GM19328 (cell line): ENCODE measurements around the gene CNTN5.

Experiments used
- ATAC-seq: cut with Tn5 transposase; IDR thresholded peaks from one replicate; pipeline ENCODE4 v1.9.1; 2021; ENCODE audit warnings: mild to moderate bottlenecking, moderate library complexity; ENCODE audit not compliant: unreplicated experiment

CNTN5 gene

GRCh38 chr11:99162819-99163218, 142.1 kb downstream of the CNTN5 start:
- no peak for ATAC-seq

DNA sequence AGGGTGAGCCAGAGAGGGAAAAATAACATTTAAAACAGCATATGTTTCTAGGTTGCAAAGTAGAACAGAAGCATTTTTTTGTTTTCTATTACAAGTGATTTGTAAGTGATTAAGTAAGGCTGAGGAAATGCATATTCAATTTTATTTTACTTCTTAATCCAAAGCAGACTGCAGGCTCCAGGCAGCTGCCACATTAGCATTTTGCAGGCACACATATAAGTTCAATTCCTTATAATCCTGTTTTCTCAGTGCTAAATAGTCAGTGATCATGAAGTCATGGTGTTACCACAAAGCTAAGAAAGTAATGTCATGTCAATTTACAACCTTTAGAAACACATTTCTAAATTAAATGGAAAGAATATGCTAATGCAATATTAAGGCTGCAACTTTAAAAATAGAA, 149.8 kb downstream of the CNTN5 start:
- no peak for ATAC-seq

DNA sequence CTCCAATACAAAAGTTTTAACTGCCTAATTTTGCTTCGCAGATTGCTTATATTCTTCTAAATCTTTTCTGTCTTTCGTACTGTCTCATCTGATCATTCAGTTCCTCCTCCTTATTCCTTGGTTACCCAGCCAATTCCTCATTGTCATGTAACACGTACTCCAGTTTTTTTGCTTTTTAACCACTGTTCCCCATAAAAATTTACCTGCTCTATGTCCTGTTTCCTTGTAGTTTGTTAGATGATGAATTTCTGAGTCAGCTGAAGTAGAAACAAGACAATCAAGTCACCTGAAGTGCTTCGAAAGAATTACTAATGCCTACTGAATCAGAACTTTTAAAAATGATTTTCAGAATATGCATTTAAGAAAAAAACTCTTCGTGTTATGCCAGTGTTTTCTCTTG, 150.6 kb downstream of the CNTN5 start:
- no peak for ATAC-seq

DNA sequence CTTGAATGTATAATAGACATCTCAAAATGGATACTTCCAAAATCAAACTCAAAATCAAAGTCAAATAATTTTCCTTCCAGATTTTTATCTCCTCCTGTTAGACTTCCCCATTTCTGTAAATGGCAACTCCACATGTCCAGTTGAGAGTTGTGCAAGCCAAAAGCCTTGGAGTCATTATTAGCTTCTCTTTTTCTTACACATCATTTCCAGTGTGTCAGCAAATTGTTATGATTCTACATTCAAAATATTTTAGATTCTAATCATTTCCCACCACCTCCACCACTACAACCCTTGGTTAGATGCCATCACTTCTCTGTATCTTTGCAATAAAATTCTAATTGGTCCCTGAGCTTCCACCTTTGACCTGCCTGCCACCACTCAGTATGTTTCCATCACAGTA, 155.7 kb downstream of the CNTN5 start:
- no peak for ATAC-seq

DNA sequence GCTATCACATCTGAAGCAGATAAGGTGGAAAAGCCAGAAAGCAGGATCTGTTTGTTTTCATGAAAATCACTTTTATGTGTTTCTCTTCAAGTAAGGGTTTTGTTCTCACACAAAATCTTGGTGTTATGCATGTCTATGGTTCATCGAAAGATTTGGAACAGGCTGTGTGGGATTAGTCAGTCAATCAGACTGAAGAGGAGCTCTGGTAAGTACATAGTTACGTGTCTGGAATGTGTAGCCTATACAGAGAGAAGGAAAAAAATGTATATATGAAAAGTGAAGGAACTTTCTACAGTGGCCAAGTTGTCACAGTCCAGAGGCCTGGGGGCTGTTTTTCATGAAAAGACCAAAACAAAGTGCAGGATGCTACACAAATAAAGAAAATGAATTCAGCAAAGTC, 156.7 kb downstream of the CNTN5 start:
- no peak for ATAC-seq

GRCh38 chr11:99184146-99184545, 163.4 kb downstream of the CNTN5 start:
- ATAC-seq = no peak

DNA sequence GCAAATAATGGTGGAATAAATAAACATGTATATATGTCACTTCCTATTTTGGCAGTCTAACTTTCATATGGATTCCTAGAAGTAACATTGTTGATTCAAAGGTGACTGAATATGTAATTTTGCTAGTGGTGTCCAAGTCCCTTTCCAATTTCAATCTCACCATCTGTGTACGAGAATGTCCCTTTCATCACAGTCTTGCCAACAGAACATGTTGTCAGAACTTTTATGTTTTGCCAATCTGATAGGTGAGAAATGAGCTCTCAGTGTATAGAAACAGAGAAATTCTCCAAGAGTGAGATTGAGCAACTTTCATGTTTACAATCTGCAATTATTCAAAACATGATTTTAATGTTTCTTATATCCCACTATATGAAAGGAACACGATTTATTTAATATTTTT, 167.5 kb downstream of the CNTN5 start:
- no peak for ATAC-seq

DNA sequence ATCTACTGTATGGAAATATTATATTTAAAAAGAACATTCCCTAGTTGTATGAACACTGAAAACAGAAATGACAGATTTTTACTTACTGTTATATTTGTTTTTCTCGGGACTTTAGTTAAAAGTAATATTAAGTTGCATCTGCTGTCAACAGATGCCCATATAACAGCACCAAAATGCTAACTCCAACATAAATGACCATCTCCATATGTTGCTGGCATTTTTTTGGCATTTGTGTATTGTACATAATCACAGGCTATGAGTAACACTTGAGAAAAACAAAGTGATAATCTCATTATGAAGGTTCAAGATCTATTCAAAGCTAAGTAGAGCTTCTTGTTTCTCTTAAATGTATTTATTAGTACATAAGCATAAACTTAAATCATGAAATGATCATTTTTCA, 172.0 kb downstream of the CNTN5 start:
- ATAC-seq = no peak

DNA sequence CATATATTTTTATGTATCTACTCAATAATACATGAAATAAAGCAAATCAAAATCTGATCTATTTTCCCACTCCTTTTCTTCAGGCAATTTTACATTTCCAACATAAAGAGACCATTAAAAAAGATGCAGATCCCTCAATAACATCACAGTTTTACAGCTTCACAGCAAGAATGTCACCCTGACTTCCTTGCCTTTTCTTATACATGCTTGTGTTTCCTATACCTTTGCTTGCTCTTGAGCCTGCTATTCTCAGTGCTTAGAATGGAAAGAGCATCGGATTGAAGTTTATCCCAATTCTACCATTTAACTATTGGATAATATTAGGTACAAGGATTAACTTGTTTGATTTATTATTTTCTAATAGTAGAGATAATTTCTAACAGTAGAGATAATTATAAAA, 176.7 kb downstream of the CNTN5 start:
- no peak for ATAC-seq

- ATAC-seq = no peak
Measured at GRCh38 chr11:99198215-99198614, 177.5 kb downstream of the CNTN5 start.

- no peak for ATAC-seq
Measured at GRCh38 chr11:99199341-99199740, 178.6 kb downstream of the CNTN5 start.

- no peak for ATAC-seq
Measured at GRCh38 chr11:99200720-99201119, 180.0 kb downstream of the CNTN5 start.

GRCh38 chr11:99208813-99209212, 188.1 kb downstream of the CNTN5 start:
- no peak for ATAC-seq

DNA sequence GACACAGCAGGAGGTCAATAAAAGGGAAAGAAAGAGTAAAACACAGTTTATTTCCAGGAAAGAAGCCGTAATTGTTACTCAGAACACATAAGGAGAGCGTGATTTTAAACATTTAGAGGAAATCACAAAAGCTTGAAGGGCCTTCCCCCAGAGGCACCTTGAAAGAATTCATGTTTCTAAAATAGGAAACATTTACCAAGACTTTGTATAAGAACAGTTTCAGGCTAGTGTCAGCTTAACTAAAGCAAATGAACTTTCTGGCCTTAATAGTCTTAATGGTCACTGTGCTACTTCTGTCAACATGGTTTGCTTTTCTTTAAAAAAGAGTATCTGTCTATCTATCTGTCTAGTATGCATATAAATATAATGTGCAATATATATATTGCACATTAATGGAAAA, 208.8 kb downstream of the CNTN5 start:
- no peak for ATAC-seq

DNA sequence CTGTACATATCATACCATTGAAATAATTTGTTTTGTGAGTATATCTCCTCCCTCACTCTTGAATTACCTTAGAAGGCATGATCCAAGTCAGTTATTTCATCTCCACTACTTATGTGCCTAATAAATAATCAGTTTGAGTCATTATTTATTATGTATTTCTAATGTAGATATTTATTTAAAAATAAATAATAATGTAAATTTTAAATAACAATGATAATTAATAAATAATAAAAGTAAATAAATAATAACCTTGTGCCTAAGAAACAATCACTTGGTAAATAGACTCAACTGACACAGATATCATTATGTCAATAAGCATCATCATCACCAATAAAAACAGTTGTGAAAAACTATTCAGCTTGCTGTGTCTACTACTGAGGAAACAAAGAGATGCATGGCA, 213.8 kb downstream of the CNTN5 start:
- no peak for ATAC-seq

GRCh38 chr11:99238401-99238800, 217.7 kb downstream of the CNTN5 start:
- no peak for ATAC-seq

DNA sequence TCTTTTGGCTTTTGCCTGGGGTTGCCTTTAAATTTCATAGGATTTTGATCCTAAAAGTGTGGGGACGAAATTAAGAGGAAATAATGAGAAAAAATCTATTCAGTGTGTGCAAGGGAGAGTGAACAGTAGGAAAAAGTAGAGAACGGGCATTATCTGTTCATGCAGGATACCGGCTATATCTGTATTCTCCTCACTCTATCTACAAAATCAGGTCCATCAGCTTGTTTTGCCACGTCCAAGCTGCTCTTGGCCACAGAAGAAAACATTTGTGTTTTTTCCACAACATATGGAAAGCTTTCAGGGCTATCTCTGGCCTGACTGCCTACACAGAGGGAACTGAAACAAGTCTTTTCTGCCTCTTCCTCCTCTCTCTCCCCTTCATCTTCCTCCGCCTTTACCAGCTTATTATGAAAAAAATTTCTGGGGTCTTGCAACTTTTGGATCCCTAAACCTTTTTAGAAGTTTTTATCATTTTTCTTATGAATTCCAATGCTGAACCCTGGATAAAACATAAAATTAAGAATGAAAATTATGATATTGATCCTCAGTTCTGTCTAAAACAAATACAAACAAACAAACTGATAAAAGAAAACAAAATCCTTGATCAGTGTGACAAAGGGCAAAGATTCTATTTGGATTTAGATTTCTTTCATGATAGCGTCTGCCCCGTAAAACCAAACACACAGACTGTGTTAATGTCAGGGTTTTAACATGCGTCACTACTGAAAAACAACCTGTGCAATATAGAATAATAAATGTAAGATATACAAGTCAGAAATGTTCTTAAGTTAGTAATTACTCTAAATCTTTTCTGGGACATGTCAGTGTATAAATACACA, 219.7 kb downstream of the CNTN5 start:
- no peak for ATAC-seq

DNA sequence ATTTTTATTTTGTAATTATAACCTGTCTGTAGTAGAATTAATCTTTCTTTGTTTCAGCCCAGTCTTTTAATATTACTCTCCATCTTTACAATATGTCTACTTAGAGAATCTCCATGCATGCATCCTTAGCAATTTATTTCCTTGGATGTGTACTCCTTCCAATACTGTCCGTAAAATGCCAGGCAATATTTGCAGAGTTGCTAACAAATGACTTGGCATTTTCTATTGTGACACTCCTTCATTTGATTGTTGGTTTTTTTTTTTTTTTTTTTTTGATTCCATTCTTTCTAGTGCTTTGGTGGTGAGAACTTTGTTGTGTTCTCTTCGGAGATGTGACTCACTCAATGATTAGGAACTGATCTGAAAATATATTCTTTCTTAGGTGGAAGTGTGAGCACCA, 220.3 kb downstream of the CNTN5 start:
- ATAC-seq = no peak

GRCh38 chr11:99244613-99245012, 223.9 kb downstream of the CNTN5 start:
- no peak for ATAC-seq

- no peak for ATAC-seq
Measured at GRCh38 chr11:99246199-99246598, 225.4 kb downstream of the CNTN5 start.

DNA sequence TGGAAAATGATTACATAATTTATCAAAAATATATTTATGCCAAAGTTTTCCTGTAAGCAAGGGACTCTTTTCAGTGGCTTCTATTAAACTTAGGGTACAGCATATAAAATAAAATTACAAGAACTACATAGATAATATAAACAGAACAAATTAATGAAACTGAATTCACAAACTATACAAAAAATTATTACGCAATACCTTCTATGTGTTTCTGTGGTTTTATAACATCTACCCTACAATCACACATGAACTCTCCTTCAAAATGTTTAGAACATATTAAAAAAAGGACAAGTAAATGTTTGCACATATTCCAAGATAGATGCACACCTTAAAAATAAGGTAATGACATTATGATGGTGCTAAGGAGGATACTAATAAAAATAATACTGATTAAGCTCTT, 235.9 kb downstream of the CNTN5 start:
- no peak for ATAC-seq

- no peak for ATAC-seq
Measured at GRCh38 chr11:99257131-99257530, 236.4 kb downstream of the CNTN5 start.

DNA sequence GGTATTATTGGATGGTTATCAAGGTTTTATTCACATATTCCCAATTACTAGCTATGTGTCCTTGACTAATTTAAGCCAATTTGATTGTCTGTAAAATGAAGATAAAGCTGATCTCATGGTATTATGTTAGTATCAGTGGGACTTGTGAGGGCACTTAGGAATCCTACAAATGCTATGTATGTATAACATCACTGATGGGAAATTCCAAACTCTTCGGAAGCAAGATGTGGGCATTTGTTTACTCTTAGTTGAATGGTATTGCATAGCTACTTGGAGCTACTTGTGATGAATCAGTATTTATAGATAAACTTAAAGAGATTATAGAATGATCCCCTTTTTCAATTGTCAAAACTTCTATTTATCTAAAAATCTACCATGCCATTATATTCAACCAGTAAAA, 239.9 kb downstream of the CNTN5 start:
- ATAC-seq = no peak
